Activated CD4-positive, alpha-beta T cell treated with anti-CD3 and anti-CD28 coated beads for 36 hours (primary cell): Measurements from ENCODE around the gene PJA2. TPM values are rescaled to one million over a fixed set of nuclear protein-coding genes. Genes with fewer than 3 reads are reported as not detected.

ENCODE experiments used
- ATAC-seq: fragments of 200-7000 bp; cut with Tn5 transposase; one replicate; pipeline ENCODE4 v1.10.0; 2021; ENCODE audit warnings: mild to moderate bottlenecking, moderate library complexity
- CTCF ChIA-PET: fragments of 350-600 bp; sonication (Branson Sonifier 250); formaldehyde crosslinking; loops from one replicate; lab custom pipeline; 2021; ENCODE audit warnings: antibody characterized with exemption; lab: Charles Lee
- POLR2A ChIA-PET: fragments of 350-600 bp; sonication (Branson Sonifier 250); formaldehyde crosslinking; loops from one replicate; lab custom pipeline; 2021; ENCODE audit warnings: antibody characterized with exemption, inconsistent platforms; lab: Charles Lee
- DNase-seq: peaks from one replicate; pipeline ENCODE4 v3.0.0-alpha.2; 2020
- H3K27ac Mint-ChIP-seq: one replicate; pipeline ENCODE4 v1.8.0; 2021; ENCODE audit warnings: mixed read lengths
- H3K27me3 Mint-ChIP-seq: one replicate; pipeline ENCODE4 v1.8.0; 2021; ENCODE audit warnings: mixed read lengths
- H3K36me3 Mint-ChIP-seq: one replicate; pipeline ENCODE4 v1.8.0; 2021; ENCODE audit warnings: low read depth, mixed read lengths
- H3K4me1 Mint-ChIP-seq: one replicate; pipeline ENCODE4 v1.8.0; 2021; ENCODE audit warnings: mixed read lengths
- H3K4me3 Mint-ChIP-seq: one replicate; pipeline ENCODE4 v1.8.0; 2021; ENCODE audit warnings: mild to moderate bottlenecking, moderate library complexity, mixed read lengths
- H3K9me3 Mint-ChIP-seq: one replicate; pipeline ENCODE4 v1.8.0; 2021; ENCODE audit warnings: low read depth, mixed read lengths
- intact Hi-C, 2 experiments: fragments of 100-400 bp; cut with DNase I in 1 of 2; cut with micrococcal nuclease in 1 of 2; formaldehyde crosslinking; loops; one replicate each; pipeline versions ENCODE4 v1.14.2 to v1.15.1; 2022 to 2024; cut with DNase I, micrococcal nuclease
- total RNA-seq, 2 experiments: library from RNA; stranded (reverse); gene quantifications; one replicate each; pipeline ENCODE4 v1.2.3, GENCODE V29; 2021

The PJA2 gene, protein sequence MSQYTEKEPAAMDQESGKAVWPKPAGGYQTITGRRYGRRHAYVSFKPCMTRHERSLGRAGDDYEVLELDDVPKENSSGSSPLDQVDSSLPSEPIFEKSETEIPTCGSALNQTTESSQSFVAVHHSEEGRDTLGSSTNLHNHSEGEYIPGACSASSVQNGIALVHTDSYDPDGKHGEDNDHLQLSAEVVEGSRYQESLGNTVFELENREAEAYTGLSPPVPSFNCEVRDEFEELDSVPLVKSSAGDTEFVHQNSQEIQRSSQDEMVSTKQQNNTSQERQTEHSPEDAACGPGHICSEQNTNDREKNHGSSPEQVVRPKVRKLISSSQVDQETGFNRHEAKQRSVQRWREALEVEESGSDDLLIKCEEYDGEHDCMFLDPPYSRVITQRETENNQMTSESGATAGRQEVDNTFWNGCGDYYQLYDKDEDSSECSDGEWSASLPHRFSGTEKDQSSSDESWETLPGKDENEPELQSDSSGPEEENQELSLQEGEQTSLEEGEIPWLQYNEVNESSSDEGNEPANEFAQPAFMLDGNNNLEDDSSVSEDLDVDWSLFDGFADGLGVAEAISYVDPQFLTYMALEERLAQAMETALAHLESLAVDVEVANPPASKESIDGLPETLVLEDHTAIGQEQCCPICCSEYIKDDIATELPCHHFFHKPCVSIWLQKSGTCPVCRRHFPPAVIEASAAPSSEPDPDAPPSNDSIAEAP
- 10 to 100 TPM; 51.8 to 56.4 TPM for total RNA-seq

DNA sequence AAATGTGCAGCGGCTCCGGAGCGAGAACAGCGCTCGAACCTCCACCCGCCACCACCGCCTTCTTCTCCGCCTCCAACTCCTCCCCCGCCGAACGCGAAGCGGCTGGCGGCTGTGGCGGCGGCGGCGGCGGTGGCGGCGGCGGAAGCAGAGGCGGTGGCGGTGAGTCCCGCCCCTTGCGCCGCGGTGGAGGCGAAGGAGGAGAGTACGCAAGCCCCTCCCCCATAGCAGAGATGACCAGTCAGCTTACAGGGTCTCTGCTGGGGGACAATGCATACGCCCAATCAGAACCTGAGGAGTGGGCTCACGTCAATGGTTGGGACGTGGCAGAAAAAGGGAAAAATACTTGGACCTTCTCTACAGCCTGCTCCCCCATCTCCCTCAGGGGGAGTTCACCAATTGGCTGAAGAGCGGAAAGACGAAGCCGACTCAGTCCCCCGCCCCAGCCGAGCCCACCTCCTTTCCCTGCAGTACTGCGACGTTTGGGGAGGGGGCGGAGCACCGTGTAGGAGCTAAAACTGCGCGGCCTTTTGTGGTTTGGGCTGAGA is at the start of gene PJA2:
PJA2 (minus strand) TSS at position 131 of the 545 bp plus-strand sequence. CDS start 26,541 bp downstream, outside the sequence.
- Mint-ChIP-seq H3K36me3 (peaks cover 6% of the 10 kb centered on the region), H3K27ac (peak within 1 kb of the TSS; percentile 99), H3K4me1 (peaks cover 41% of the 10 kb centered on the region), H3K9me3 (peaks cover 7% of the 10 kb centered on the region), H3K4me3 (peak within 1 kb of the TSS; percentile 99), H3K27me3 (no peaks in the 10 kb centered on the region)
- POLR2A ChIA-PET = interaction anchor here (0.7 kb wide), 3 partner anchors 81 to 1221 kb away, joined by 3 to 5 read pairs (median 5); no protein-coding TSS in a partner anchor
- CTCF ChIA-PET = interaction anchor here (0.7 to 1.3 kb wide), 5 partner anchors 11 to 262 kb away, joined by 3 read pairs; no protein-coding TSS in a partner anchor
- DNase-seq (peak; percentile 98), ATAC-seq (peak; percentile 89)
- intact Hi-C loops = loop anchor here (1.0 to 10.0 kb wide), 14 partner anchors 38 to 1845 kb away; partner anchors contain the start of genes FBXL17 (in 2 of the 2), MAN2A1 (in 2 of the 2), SLC25A46 (in 1 of the 2) and WDR36 (in 1 of the 2)

DNA sequence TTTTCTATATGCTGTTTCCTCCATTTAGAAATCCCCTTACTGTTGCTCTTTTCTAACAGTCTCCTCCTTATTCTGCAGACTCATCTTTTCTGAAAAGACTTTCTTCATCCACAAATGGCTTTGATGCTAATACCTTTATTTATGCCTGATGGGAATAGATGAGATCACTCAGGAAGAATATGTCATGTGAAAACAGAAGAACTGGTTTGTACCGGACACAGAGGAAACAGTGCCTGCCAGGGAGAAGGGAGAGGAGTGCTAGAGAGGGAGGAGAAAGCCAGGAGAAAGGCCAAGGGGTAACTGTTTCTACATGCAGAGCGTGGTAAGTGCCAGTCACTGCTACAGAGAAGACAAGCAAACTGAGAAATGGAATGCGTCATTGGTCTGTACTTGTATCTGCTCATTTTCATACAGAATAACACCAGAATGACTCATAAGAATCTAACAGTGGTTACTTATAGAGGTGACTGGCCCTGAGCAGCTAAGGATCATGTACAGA is 45.9 kb upstream of the PJA2 start:
- peak; percentile 97 for ATAC-seq
- ChIA-PET POLR2A (no interaction called here), CTCF (no interaction called here)

DNA sequence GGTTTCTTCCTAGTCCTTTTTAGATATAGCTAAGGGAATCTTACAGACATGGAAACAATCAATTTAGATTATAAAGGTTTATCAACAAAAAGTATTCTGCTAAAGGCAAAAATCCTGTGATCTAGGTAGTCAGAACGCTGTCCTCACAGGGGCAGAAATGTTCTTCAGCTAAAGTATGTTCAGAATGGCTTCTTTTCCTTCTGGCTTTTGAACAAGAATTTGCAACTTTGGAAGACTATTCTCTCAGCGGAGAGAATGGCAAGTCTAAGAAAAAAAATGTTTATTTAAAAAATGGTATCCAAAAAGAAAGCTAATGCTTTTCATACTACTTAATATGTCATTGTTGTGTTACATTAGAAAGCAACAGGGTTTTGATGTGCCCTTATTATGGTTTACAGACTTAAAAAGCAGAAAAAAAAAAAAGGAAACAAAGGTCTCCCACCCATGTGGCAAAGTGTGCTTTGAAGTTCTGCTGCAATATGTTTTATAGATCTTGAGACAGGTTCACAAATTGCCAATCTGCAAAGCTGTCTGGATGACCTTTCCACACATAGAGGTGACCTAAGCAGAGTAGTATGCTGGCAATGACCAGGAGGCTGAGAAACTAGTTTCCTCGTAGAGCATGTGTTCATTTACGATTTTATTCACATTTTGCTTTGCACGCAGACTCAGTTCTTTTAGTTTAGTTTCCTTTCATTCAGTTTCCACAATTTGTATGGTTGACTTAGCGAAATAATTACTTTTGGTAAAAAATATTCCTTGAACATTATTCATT is 45.1 kb upstream of the PJA2 start:
- DNase-seq = no peak
- CTCF ChIA-PET = no interaction called here
- H3K36me3 Mint-ChIP-seq = no peaks in the 10 kb centered on the region
- H3K9me3 Mint-ChIP-seq = no peaks in the 10 kb centered on the region
- H3K4me1 Mint-ChIP-seq = no peaks in the 10 kb centered on the region
- H3K27ac Mint-ChIP-seq = no peak overlapping the region
- POLR2A ChIA-PET = no interaction called here
- H3K27me3 Mint-ChIP-seq = peaks cover 5% of the 10 kb centered on the region
- ATAC-seq = no peak
- H3K4me3 Mint-ChIP-seq = no peak overlapping the region
- intact Hi-C loops = loop anchor here in 1 of 2 experiments (5.0 kb wide), 1 partner anchor 773 kb away; no protein-coding TSS in a partner anchor

More for the DNA sequence above, 45.9 kb upstream of the PJA2 start:
- DNase-seq = peak; percentile 11
- Mint-ChIP-seq H3K4me1 (no peaks in the 10 kb centered on the region), H3K9me3 (no peaks in the 10 kb centered on the region), H3K36me3 (no peaks in the 10 kb centered on the region), H3K27me3 (peaks cover 3% of the 10 kb centered on the region), H3K4me3 (no peak overlapping the region), H3K27ac (no peak overlapping the region)
- intact Hi-C loops = loop anchor here in 1 of 2 experiments (5.0 kb wide), 1 partner anchor 773 kb away; no protein-coding TSS in a partner anchor

DNA sequence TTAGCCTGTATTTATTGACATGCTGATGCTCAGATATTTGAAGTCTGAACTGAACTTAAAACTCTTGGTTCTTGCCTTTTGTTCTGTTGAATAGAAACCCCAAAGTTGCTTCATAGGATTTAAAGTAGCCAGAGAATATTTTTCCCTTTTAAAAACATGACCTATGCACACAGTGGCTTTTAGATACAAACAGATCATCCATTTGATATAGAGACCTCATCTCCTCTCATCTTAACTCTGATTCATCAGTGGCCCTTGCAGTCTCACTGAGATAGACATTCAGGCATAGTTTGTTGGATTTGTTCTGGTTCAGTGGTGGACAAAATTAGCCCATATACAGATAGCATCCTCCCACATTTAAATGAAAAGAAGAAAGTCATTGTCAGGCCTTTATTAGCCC is 43.5 kb upstream of the PJA2 start:
- Mint-ChIP-seq H3K27me3 (peaks cover 5% of the 10 kb centered on the region), H3K4me1 (no peaks in the 10 kb centered on the region), H3K9me3 (no peaks in the 10 kb centered on the region), H3K36me3 (no peaks in the 10 kb centered on the region), H3K27ac (no peak overlapping the region), H3K4me3 (no peak overlapping the region)
- intact Hi-C loops = no loop called here
- ATAC-seq (no peak), DNase-seq (no peak)
- ChIA-PET CTCF (no interaction called here), POLR2A (no interaction called here)

- DNase-seq (no peak), ATAC-seq (no peak)
- no peak overlapping the region for H3K27ac Mint-ChIP-seq
- H3K4me3 Mint-ChIP-seq = no peak overlapping the region
- H3K27me3 Mint-ChIP-seq = peaks cover 5% of the 10 kb centered on the region
- intact Hi-C loops = no loop called here
- no peaks in the 10 kb centered on the region for H3K9me3 Mint-ChIP-seq
- H3K4me1 Mint-ChIP-seq = no peaks in the 10 kb centered on the region
- ChIA-PET CTCF (no interaction called here), POLR2A (no interaction called here)
- H3K36me3 Mint-ChIP-seq = no peaks in the 10 kb centered on the region
Observed at GRCh38 chr5:109452661-109453060, 42.9 kb upstream of the PJA2 start.

DNA sequence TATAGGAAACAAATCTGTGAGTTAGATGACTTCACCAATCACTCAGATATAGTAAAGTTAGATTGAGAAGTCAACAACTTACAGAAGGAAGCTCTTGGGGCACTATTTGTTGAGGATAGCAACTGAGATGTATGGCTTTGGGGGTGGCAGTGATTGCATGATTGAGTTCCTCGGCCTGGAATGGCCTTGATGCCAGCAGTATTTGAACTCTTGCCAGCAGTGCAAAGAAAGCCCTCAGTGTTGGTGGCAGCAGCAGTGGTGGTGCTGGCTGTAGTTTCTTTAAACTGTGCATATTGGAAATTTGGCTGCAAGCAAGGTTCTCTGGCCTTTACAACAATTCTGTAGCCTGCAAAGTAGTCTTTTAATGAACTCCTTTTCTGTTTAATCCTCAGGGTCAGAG is 41.4 kb upstream of the PJA2 start:
- ATAC-seq = no peak
- H3K27ac Mint-ChIP-seq = no peak overlapping the region
- H3K27me3 Mint-ChIP-seq = peaks cover 5% of the 10 kb centered on the region
- DNase-seq = no peak
- H3K4me3 Mint-ChIP-seq = no peak overlapping the region
- no peaks in the 10 kb centered on the region for H3K4me1 Mint-ChIP-seq
- ChIA-PET CTCF (no interaction called here), POLR2A (no interaction called here)
- no peaks in the 10 kb centered on the region for H3K9me3 Mint-ChIP-seq
- no peaks in the 10 kb centered on the region for H3K36me3 Mint-ChIP-seq
- intact Hi-C loops = no loop called here

- H3K4me3 Mint-ChIP-seq = no peak overlapping the region
- no peak for ATAC-seq
- no peaks in the 10 kb centered on the region for H3K36me3 Mint-ChIP-seq
Observed at GRCh38 chr5:109450129-109450877, 40.5 kb upstream of the PJA2 start.

GRCh38 chr5:109448838-109449237 is 39.1 kb upstream of the PJA2 start:
- Mint-ChIP-seq H3K9me3 (no peaks in the 10 kb centered on the region), H3K27ac (no peak overlapping the region), H3K27me3 (peaks cover 2% of the 10 kb centered on the region), H3K4me1 (no peaks in the 10 kb centered on the region), H3K36me3 (no peaks in the 10 kb centered on the region), H3K4me3 (no peak overlapping the region)
- ChIA-PET POLR2A (no interaction called here), CTCF (interaction anchor here (1.0 kb wide), 1 partner anchor 26 kb away, joined by 3 read pairs; no protein-coding TSS in a partner anchor)
- intact Hi-C loops = no loop called here
- DNase-seq (no peak), ATAC-seq (no peak)

More at GRCh38 chr5:109450129-109450877, 40.5 kb upstream of the PJA2 start:
- intact Hi-C loops = no loop called here
- POLR2A ChIA-PET = no interaction called here
- Mint-ChIP-seq H3K9me3 (no peaks in the 10 kb centered on the region), H3K27ac (no peak overlapping the region), H3K4me1 (no peaks in the 10 kb centered on the region), H3K27me3 (peaks cover 2% of the 10 kb centered on the region)
- no peak for DNase-seq
- CTCF ChIA-PET = interaction anchor here (0.6 kb wide), 1 partner anchor 15 kb away, joined by 3 read pairs; no protein-coding TSS in a partner anchor

DNA sequence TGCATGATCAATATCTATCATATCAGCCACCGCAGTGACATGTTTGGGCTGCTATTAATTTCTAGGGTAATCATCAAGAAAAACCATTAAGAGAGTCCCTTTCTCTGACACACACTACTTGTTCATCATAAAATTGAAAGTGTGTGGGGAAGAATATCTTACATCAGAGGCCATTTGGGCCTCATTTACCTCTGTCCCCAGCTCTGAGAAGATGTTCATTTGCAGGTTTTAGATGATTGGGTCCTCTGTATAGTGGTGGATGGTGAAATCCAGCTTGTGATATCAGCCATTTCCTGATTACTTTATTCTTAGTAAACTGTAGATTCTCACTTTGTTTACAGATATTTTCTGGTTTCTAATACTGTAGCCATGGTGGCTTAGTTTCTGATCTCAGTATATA is 29.8 kb upstream of the PJA2 start:
- no peaks in the 10 kb centered on the region for H3K9me3 Mint-ChIP-seq
- CTCF ChIA-PET = interaction anchor here (0.7 to 1.0 kb wide), 5 partner anchors 22 to 760 kb away, joined by 3 to 4 read pairs (median 3); no protein-coding TSS in a partner anchor
- POLR2A ChIA-PET = no interaction called here

GRCh38 chr5:109426075-109426474 is 16.3 kb upstream of the PJA2 start:
- POLR2A ChIA-PET = no interaction called here
- CTCF ChIA-PET = no interaction called here
- peaks cover 2% of the 10 kb centered on the region for H3K27me3 Mint-ChIP-seq
- no peak overlapping the region for H3K27ac Mint-ChIP-seq
- no peaks in the 10 kb centered on the region for H3K9me3 Mint-ChIP-seq
- H3K4me3 Mint-ChIP-seq = no peak overlapping the region
- DNase-seq (no peak), ATAC-seq (no peak)
- intact Hi-C loops = no loop called here
- H3K36me3 Mint-ChIP-seq = no peaks in the 10 kb centered on the region
- no peaks in the 10 kb centered on the region for H3K4me1 Mint-ChIP-seq

More for the DNA sequence above, 29.8 kb upstream of the PJA2 start:
- ATAC-seq (no peak), DNase-seq (no peak)
- H3K27me3 Mint-ChIP-seq = no peaks in the 10 kb centered on the region
- H3K27ac Mint-ChIP-seq = no peak overlapping the region
- no peaks in the 10 kb centered on the region for H3K36me3 Mint-ChIP-seq
- H3K4me3 Mint-ChIP-seq = no peak overlapping the region
- intact Hi-C loops = loop anchor here in 1 of 2 experiments (2.0 kb wide), 2 partner anchors 515 to 759 kb away; no protein-coding TSS in a partner anchor
- no peaks in the 10 kb centered on the region for H3K4me1 Mint-ChIP-seq
